ENCODE data around the gene RALGPS1. TPM values are rescaled to one million over a fixed set of nuclear protein-coding genes. Genes with fewer than 3 reads are reported as not detected.

RALGPS1 gene
- total and polyA plus RNA-seq, 2 of the 8 experiments (the other 6 are each of a cell fraction or from before 2014, with no cell fraction given) = 20.0 to 23.5 TPM

DNA sequence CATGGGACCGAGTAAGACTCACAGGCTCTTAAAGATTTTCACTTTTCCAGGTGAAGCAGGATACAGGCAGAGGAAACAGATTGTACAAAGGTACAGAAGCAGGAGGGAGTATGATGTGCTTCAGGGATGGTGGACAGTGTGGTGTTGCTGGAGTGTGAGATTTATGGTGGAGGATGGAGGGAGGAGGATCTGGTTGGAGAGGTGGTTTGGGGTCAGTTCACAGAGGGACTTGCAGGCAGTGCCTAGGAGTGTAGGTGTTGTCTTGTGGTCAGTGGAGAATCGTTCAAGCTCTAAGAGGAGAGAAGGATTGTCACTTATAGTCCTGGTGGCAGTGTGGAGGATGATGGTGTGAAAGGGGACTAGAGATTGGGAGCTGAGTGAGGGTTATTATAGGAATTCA lies 11.8 kb downstream of the RALGPS1 start (continued):
- TF ChIP-seq SIRT6 (IDR thresholded peaks at IDR 0.05; ENCODE audit: low read length) (no peak), CBX5 (IDR thresholded peaks at IDR 0.05; ENCODE audit: low read depth, low read length) (no peak), GTF2F1 (IDR thresholded peaks at IDR 0.05; ENCODE audit: borderline replicate concordance, low read depth, low read length) (no peak)

Measured in H1 (cell line).